OCI-M2 (cell line): Measurements from ENCODE around the gene LRWD1.
"Not testable (repeated sequence)": the region's sequence is repeated elsewhere in the genome, so short reads cannot be mapped to it uniquely, and the experiment has no call there.

ENCODE experiments used
- DNase-seq: peaks from one replicate; lab custom pipeline; 2025; ENCODE audit not compliant: unreplicated experiment; lab: John Stamatoyannopoulos, UW

The LRWD1 gene

GRCh38 chr7:102494026-102494425, 29.2 kb downstream of the LRWD1 start:
- not testable (repeated sequence) for DNase-seq

DNA sequence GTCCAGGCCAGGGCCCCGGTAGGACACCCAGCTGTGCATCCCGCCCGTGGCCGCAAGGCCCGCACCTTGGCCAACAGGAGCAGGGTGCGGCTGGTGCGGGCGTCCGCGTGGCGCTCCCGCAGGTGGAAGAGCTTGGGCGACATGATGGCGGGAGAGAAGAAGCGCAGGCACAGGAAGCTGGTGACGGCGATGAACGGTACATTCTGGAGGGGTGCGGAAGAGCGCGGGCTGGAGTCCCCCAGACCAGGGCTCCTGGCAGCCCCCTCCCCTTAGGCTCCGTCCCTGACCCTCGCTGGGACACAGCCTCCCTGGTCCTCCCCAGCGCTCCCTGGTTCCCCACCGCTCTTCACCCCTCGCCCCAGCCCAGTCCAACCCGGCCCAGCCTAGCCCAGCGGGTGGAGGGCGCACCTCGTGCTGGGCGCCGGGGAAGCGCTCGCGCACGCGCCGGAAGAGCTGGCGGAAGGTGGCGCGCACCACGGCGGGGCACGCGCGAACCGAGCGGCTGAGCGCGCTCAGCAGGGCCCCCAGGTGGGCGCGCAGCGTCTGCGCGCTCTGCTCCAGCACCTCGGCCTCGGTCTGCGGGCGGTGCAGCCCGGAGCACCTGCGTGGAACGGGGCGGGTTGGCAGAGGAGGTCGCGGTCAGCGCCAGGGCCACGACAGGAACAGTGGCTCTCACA, 29.8 kb downstream of the LRWD1 start:
- DNase-seq = not testable (repeated sequence)

DNA sequence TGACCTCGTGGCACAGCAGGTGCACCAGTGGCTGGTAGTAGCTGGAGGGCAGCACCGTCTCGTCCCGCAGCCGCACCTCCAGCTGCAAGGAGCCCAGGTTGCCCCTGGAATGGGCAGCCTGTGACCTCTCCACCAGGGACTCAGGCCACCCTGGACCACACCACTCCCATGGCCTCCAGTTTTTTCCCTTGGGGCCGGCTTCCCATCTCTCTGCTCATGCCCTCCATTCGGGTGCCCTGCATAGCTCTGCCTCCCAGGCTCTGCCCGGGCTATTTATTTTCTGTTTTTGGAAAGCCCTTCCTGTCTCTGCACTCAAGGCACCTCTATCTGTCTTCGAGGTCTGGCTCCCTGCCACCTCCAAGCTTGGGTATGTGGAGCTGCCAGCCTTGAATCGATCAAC, 32.1 kb downstream of the LRWD1 start:
- not testable (repeated sequence) for DNase-seq

DNA sequence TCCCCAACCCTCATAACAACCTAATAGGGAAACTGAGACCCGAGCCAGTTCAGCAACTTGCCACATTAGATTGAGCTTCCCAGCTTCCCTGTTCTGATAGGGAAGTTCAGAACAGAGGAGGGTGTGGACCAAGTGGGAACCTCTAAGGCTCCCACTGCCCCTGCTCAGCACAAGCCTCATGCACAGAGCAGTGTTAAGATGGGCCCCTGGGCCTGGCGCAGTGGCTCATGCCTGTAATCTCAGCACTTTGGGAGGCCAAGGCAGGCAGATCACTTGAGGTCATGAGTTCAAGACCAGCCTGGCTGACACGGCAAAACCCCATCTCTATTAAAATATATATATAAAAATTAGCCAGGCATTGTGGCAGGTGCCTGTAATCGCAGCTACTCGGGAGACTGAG, 32.5 kb downstream of the LRWD1 start:
- DNase-seq = not testable (repeated sequence)

- not testable (repeated sequence) for DNase-seq
Observed at GRCh38 chr7:102498321-102498720, 33.5 kb downstream of the LRWD1 start.

DNA sequence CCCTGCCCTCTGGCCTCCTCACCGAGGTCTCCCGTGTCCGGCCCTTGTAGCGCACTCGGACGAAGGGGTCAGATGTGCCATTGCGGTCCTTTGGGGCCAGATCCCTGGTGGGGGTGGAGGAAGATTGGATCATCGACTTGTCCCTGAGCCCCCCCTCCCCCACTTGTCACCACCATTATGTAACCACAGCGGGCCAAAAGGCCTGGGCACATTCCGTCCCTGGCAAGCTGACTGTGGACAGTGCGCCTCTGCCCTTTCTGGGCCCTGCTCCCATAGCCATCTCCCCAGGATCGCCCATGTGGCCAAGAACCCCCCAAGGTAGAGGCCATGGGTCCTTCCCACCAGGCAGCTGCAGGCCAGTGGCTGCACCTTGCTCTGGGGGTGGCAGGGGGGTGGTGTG, 38.4 kb downstream of the LRWD1 start:
- DNase-seq = not testable (repeated sequence)

DNA sequence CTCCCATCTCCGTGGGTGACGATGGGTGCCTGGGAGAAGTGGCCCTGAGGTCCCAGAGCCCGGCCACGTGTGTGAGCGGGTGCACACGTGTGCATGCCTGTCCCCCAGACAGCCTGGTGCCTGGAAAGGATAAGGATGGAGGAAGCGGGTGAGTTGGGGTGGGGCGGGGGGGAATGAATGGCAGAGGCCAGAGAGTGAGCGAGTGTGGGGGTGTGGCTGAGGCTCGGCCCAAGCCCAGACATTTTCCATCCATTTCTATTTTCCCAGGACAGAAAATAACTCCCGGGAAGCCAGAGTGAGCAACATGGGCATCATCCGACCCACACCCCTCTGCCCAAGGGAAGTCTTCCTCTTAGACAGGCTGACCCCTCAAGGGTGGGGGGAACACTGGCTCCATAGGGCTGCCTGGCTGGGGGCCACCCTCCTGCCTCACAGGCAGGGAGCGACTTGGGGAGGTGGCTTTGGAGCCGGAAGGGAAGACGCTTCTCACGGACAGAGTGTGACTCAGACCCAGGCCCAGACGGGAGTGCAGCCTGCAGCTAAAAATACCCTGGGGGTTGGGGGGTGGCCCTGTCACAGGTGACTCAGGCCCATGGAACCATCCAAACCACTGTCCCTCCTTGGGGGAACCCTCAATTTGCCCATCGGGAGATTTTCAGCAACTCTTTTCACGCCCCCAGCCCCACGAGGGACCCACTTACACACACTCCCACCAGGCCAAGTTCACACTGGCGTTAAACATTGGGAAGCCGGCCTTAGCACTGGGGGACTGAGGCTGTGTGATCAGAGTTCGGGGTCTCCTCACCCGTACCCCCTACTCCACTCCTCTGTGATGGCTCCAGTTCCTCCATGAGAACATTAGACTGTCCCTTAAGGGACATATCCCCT, 40.8 kb downstream of the LRWD1 start:
- not testable (repeated sequence) for DNase-seq

GRCh38 chr7:102507410-102508088, 42.8 kb downstream of the LRWD1 start:
- DNase-seq = not testable (repeated sequence)

DNA sequence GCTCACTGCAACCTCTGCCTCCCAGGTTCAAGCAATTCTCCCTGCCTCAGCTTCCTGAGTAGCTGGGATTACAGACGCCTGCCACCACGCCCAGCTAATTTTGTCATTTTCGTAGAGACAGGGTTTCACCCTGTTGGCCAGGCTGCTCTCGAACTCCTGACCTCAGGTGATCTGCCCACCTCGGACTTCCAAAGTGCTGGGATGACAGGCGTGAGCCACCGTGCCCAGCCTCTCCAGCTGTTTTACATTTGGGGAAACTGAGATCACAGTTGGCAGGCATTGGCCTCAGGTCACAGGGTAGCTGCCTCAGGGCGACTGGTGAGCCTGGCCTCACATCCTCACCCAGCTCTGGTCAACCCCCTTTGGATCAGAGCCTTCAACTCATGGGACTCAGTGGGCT, 45.8 kb downstream of the LRWD1 start:
- not testable (repeated sequence) for DNase-seq

DNA sequence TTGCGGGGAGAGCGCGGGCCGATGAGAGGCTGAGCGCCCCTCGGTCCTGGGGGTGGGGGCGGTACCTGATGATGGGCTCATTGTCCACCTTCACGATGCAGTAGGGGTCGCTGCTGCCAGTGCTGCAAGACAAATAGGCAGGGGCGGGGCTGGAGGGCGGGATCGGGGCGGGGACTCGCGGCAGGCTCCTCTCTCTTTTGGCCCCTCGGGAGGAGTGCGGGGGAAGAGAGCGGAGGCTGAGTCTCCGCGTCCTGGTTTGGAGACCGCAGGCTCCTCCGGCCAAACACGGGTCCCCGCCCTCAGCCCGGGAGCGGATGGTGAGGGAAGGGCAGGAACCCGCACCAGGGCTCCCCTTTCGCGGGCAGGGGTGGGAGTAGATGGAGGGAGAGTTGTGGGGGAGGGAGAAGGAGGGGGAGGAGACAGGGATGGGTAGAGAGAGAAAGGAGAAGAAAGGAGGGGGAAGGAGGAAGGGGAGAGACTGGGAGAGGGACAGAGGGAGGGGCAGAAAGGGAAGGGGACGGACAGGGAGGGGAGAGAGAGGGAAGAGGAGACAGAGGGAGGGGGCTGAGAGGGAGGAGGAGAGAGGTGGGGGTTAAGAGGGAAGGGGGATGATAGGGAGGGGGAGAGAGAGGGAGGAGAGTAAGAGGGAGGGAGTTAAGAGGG, 47.2 kb downstream of the LRWD1 start:
- DNase-seq = not testable (repeated sequence)

GRCh38 chr7:102512642-102513221, 47.9 kb downstream of the LRWD1 start:
- not testable (repeated sequence) for DNase-seq

GRCh38 chr7:102514881-102515721, 50.3 kb downstream of the LRWD1 start:
- DNase-seq = not testable (repeated sequence)

DNA sequence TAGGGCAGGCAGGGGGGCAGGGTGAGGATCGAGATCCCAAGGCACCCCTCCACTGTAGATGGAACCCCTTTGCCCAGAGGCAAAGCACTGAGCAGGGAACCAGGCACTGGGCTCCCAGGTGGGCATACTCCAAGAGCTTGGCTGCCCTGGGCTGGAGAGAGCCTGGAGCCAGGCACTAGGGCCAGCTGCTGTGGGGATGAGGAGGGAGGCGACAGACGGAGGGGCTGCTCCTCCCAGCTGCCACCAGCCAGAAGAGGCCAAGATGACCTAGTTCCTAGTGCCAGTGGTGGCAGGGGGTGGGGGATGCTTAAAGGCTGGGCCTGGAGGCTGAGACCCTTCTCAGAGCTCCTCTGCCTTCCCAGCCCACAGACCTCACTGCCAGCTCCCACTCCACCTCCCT, 51.1 kb downstream of the LRWD1 start:
- not testable (repeated sequence) for DNase-seq

- not testable (repeated sequence) for DNase-seq
Observed at GRCh38 chr7:102516951-102517350, 52.2 kb downstream of the LRWD1 start.

DNA sequence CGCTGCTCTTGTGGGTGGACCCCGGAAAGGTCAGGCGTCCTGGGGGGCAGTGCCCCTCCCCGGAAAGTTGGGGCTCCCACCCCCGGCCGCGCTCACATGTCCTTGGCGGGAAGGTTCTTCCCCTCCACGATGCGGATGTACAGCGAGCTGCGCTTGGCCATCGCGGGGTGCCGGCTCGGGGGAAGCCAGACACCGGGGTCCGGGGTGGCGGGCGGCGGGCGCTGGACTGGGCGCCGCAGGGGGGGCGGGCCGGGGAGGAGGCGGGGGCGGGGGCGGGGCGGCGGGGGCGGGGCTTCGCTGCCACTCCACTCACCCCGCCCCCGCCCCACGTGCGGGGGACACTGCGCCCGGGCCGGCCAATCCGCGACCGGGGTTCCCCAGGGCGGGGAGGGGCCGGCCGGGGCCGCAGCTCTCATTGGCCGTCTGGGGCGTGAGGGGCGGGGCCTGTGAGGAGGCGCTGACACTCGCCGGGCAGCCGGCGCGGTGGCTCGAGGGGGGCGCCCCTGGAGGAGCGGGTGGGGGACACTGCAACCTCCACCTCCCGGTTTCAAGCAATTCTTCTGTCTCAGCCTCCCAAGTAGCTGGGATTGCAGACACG, 52.9 kb downstream of the LRWD1 start, which contains the start of gene RASA4B:
RASA4B (minus strand) TSS at position 228 of the 598 bp plus-strand sequence; CDS start at position 161, 67 bp downstream.
- not testable (repeated sequence) for DNase-seq

DNA sequence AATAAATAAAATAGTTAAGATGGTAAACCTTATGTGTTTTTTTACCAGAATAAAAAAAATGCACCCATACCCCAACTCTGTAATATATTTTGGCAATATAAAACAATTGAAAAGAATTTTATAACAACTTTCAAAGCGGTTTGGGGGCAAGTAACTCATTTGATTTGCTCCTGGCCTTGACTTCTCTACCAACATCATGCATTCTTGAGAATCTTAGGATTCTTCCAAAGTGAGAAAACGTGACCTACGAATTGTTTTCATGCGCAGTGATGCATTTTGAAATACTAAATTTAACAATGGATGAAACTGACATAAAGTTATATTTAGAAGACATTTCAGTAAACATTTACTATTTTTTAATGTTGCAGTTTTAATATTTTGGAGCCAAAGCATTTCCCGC, 56.0 kb downstream of the LRWD1 start:
- DNase-seq = not testable (repeated sequence)
